Left colon (tissue), 2 donors: ENCODE results near the gene SYT13. TPM values are rescaled to one million over a fixed set of nuclear protein-coding genes. Genes with fewer than 3 reads are reported as not detected.

Experiments
- ATAC-seq: fragments of 200-7000 bp; cut with Tn5 transposase; one replicate; pipeline ENCODE4 v1.9.1; 2020; ENCODE audit warnings: mild to moderate bottlenecking, moderate library complexity
- DNase-seq, 2 donors: peaks; one replicate each; pipeline ENCODE4 v3.0.0-alpha.2; 2020
- intact Hi-C, 2 donors: fragments of 100-400 bp; cut with DNase I in 1 of 2; cut with micrococcal nuclease in 1 of 2; formaldehyde crosslinking; loops; one replicate each; pipeline versions ENCODE4 v1.11.2 to v1.14.0; 2022; cut with DNase I, micrococcal nuclease
- total RNA-seq, 2 donors: library from RNA; stranded (reverse); fragmentation: NEBNext Ultra II Directional; extraction: Animal tissue kit (Norgen Biotek cat#: 25700); gene quantifications; one replicate each; pipeline ENCODE4 v1.2.1, GENCODE V29; 2021
- donor health status: DM: no; HTN: no; CAD: no.
- donor health status: DM: yes; HTN: yes; CAD: no.

The SYT13 gene
- total RNA-seq, 2 donors from 2014 or later = 22.4 to 23.0 TPM

GRCh38 chr11:45233804-45234170, 52.4 kb downstream of the SYT13 start:
- DNase-seq = no peak
- intact Hi-C loops = no loop called here
- no peak for ATAC-seq

- intact Hi-C loops = no loop called here
- ATAC-seq = peak; percentile 88
- DNase-seq = peak in 1 of 2 donors; percentile 72
Observed at GRCh38 chr11:45233121-45233803, 52.9 kb downstream of the SYT13 start.

GRCh38 chr11:45232341-45233080, 53.6 kb downstream of the SYT13 start:
- DNase-seq (no peak), ATAC-seq (no peak)
- intact Hi-C loops = no loop called here

- no peak for ATAC-seq
- DNase-seq = no peak
- intact Hi-C loops = no loop called here
Observed at GRCh38 chr11:45229401-45230020, 56.6 kb downstream of the SYT13 start.

- no peak for ATAC-seq
- intact Hi-C loops = no loop called here
- DNase-seq = no peak
Observed at GRCh38 chr11:45227836-45228235, 58.3 kb downstream of the SYT13 start.

GRCh38 chr11:45226901-45227300, 59.2 kb downstream of the SYT13 start:
- no peak for DNase-seq
- intact Hi-C loops = no loop called here
- no peak for ATAC-seq

- no peak for ATAC-seq
- intact Hi-C loops = no loop called here
- no peak for DNase-seq
Observed at GRCh38 chr11:45225961-45226871, 59.9 kb downstream of the SYT13 start.

GRCh38 chr11:45225277-45225676, 60.9 kb downstream of the SYT13 start:
- ATAC-seq = no peak

GRCh38 chr11:45224766-45225165, 61.4 kb downstream of the SYT13 start:
- intact Hi-C loops = no loop called here
- no peak for DNase-seq
- ATAC-seq = no peak

More at GRCh38 chr11:45225277-45225676, 60.9 kb downstream of the SYT13 start:
- no peak for DNase-seq
- intact Hi-C loops = no loop called here

GRCh38 chr11:45223496-45223895, 62.6 kb downstream of the SYT13 start:
- intact Hi-C loops = no loop called here
- ATAC-seq (peak; percentile 37), DNase-seq (no peak)

- intact Hi-C loops = no loop called here
- ATAC-seq (no peak), DNase-seq (no peak)
Observed at GRCh38 chr11:45219411-45219810, 66.7 kb downstream of the SYT13 start.

- intact Hi-C loops = no loop called here
- ATAC-seq = no peak
Observed at GRCh38 chr11:45218705-45219104, 67.4 kb downstream of the SYT13 start.

GRCh38 chr11:45217991-45218390, 68.2 kb downstream of the SYT13 start:
- intact Hi-C loops = no loop called here
- ATAC-seq = no peak

More at GRCh38 chr11:45218705-45219104, 67.4 kb downstream of the SYT13 start:
- DNase-seq = no peak

GRCh38 chr11:45216901-45217300, 69.2 kb downstream of the SYT13 start:
- ATAC-seq = no peak
- intact Hi-C loops = no loop called here
- no peak for DNase-seq

More at GRCh38 chr11:45217991-45218390, 68.2 kb downstream of the SYT13 start:
- DNase-seq = no peak

- ATAC-seq = no peak
- no peak for DNase-seq
- intact Hi-C loops = no loop called here
Observed at GRCh38 chr11:45216031-45216430, 70.1 kb downstream of the SYT13 start.

GRCh38 chr11:45215098-45215865, 70.9 kb downstream of the SYT13 start:
- DNase-seq (no peak), ATAC-seq (no peak)
- intact Hi-C loops = no loop called here

GRCh38 chr11:45213717-45214116, 72.4 kb downstream of the SYT13 start:
- intact Hi-C loops = no loop called here
- DNase-seq = no peak
- ATAC-seq = no peak

- intact Hi-C loops = no loop called here
- DNase-seq = no peak
- no peak for ATAC-seq
Observed at GRCh38 chr11:45213316-45213665, 72.8 kb downstream of the SYT13 start.
